Effector memory CD8-positive, alpha-beta T cell (primary cell): ENCODE measurements around the gene PSMD8.
"Not testable (repeated sequence)": the region's sequence is repeated elsewhere in the genome, so short reads cannot be mapped to it uniquely, and the experiment has no call there.

ENCODE experiments used
- ATAC-seq: fragments of 150-1000 bp; cut with Tn5 transposase; replicated peaks from 2 replicates; pipeline ENCODE4 v1.10.0; 2021; ENCODE audit warnings: mild to moderate bottlenecking, moderate library complexity
- DNase-seq, 3 experiments: peaks; one replicate each; pipeline ENCODE4 v3.0.0; 2021
- H3K27ac Mint-ChIP-seq, 2 donors: one replicate each; pipeline ENCODE4 v1.8.0; 2022; ENCODE audit warnings: mild to moderate bottlenecking in 2 of 2, mixed read lengths in 2 of 2, moderate library complexity in 2 of 2
- H3K27me3 Mint-ChIP-seq, 2 donors: one replicate each; pipeline ENCODE4 v1.8.0; 2022; ENCODE audit warnings: mixed read lengths in 2 of 2
- H3K36me3 Mint-ChIP-seq: one replicate; pipeline ENCODE4 v1.8.0; 2022; ENCODE audit warnings: mild to moderate bottlenecking, moderate library complexity, mixed read lengths; ENCODE audit not compliant: insufficient read depth
- H3K4me1 Mint-ChIP-seq, 2 donors: one replicate each; pipeline ENCODE4 v1.8.0; 2022; ENCODE audit warnings: low read depth in 2 of 2, mixed read lengths in 2 of 2
- H3K4me3 Mint-ChIP-seq, 2 donors: one replicate each; pipeline ENCODE4 v1.8.0; 2022; ENCODE audit warnings: mild to moderate bottlenecking in 2 of 2, mixed read lengths in 2 of 2, moderate library complexity in 2 of 2
- H3K9me3 Mint-ChIP-seq, 2 donors: one replicate each; pipeline ENCODE4 v1.8.0; 2022; ENCODE audit warnings: mixed read lengths in 2 of 2

The PSMD8 gene

GRCh38 chr19:38412491-38412890 lies 38.1 kb downstream of the PSMD8 start:
- H3K4me1 Mint-ChIP-seq: peaks cover 6 to 9% of the 10 kb centered on the region in 2 donors
- peaks cover 14% of the 10 kb centered on the region for H3K36me3 Mint-ChIP-seq
- no peaks in the 10 kb centered on the region for H3K9me3 Mint-ChIP-seq
- no peak overlapping the region for H3K27ac Mint-ChIP-seq
- H3K27me3 Mint-ChIP-seq: no peaks in the 10 kb centered on the region
- ATAC-seq (no peak), DNase-seq (no peak)
- H3K4me3 Mint-ChIP-seq: no peak overlapping the region

- Mint-ChIP-seq H3K4me3 (no peak overlapping the region), H3K27ac (no peak overlapping the region), H3K4me1 (peaks cover 11 to 14% of the 10 kb centered on the region in 2 donors), H3K9me3 (no peaks in the 10 kb centered on the region), H3K36me3 (peaks cover 10% of the 10 kb centered on the region), H3K27me3 (no peaks in the 10 kb centered on the region)
- DNase-seq (no peak), ATAC-seq (no peak)
Measured at GRCh38 chr19:38412961-38413360, 38.6 kb downstream of the PSMD8 start.

- H3K4me1 Mint-ChIP-seq: peaks cover 13 to 16% of the 10 kb centered on the region in 2 donors
- H3K36me3 Mint-ChIP-seq: peaks cover 8% of the 10 kb centered on the region
- H3K4me3 Mint-ChIP-seq: no peak overlapping the region
- DNase-seq (no peak), ATAC-seq (no peak)
- H3K27ac Mint-ChIP-seq: no peak overlapping the region
- H3K27me3 Mint-ChIP-seq: no peaks in the 10 kb centered on the region
- no peaks in the 10 kb centered on the region for H3K9me3 Mint-ChIP-seq
Measured at GRCh38 chr19:38413416-38413815, 39.0 kb downstream of the PSMD8 start.

GRCh38 chr19:38417146-38417543 lies 42.8 kb downstream of the PSMD8 start:
- Mint-ChIP-seq H3K4me1 (peaks cover 13 to 16% of the 10 kb centered on the region in 2 donors), H3K27me3 (peaks cover 6 to 11% of the 10 kb centered on the region in 2 donors), H3K4me3 (peak overlapping the region; percentile 83 to 86), H3K9me3 (no peaks in the 10 kb centered on the region), H3K36me3 (no peaks in the 10 kb centered on the region), H3K27ac (peak overlapping the region; percentile 89 to 91)
- ATAC-seq: no peak
- no peak for DNase-seq

- peaks cover 6 to 11% of the 10 kb centered on the region in 2 donors for H3K27me3 Mint-ChIP-seq
- H3K4me3 Mint-ChIP-seq: peak overlapping the region; percentile 83 to 86
- DNase-seq (peak in 2 of 3 experiments; percentile 19 to 20), ATAC-seq (peak; percentile 89)
- no peaks in the 10 kb centered on the region for H3K9me3 Mint-ChIP-seq
- no peaks in the 10 kb centered on the region for H3K36me3 Mint-ChIP-seq
- peaks cover 13 to 16% of the 10 kb centered on the region in 2 donors for H3K4me1 Mint-ChIP-seq
- H3K27ac Mint-ChIP-seq: peak overlapping the region; percentile 89 to 91
Measured at GRCh38 chr19:38417544-38418506, 43.5 kb downstream of the PSMD8 start.

- no peak for DNase-seq
- Mint-ChIP-seq H3K4me1 (peaks cover 13 to 16% of the 10 kb centered on the region in 2 donors), H3K36me3 (no peaks in the 10 kb centered on the region), H3K9me3 (no peaks in the 10 kb centered on the region), H3K27me3 (peaks cover 6 to 11% of the 10 kb centered on the region in 2 donors), H3K27ac (peak overlapping the region in 1 of 2 donors; percentile 7), H3K4me3 (no peak overlapping the region)
- no peak for ATAC-seq
Measured at GRCh38 chr19:38420935-38421334, 46.6 kb downstream of the PSMD8 start.

- no peak for ATAC-seq
- H3K36me3 Mint-ChIP-seq: no peaks in the 10 kb centered on the region
- peaks cover 17% of the 10 kb centered on the region in 2 donors for H3K4me1 Mint-ChIP-seq
- H3K4me3 Mint-ChIP-seq: no peak overlapping the region
- no peaks in the 10 kb centered on the region for H3K9me3 Mint-ChIP-seq
- H3K27me3 Mint-ChIP-seq: peaks cover 6 to 11% of the 10 kb centered on the region in 2 donors
- H3K27ac Mint-ChIP-seq: no peak overlapping the region
- no peak for DNase-seq
Measured at GRCh38 chr19:38421856-38422255, 47.5 kb downstream of the PSMD8 start.

- Mint-ChIP-seq H3K9me3 (no peaks in the 10 kb centered on the region), H3K4me3 (no peak overlapping the region), H3K36me3 (no peaks in the 10 kb centered on the region), H3K27me3 (peaks cover 7 to 11% of the 10 kb centered on the region in 2 donors), H3K4me1 (peaks cover 11% of the 10 kb centered on the region in 2 donors), H3K27ac (no peak overlapping the region)
- ATAC-seq (no peak), DNase-seq (no peak)
Measured at GRCh38 chr19:38422438-38422837, 48.1 kb downstream of the PSMD8 start.

GRCh38 chr19:38424272-38424671 lies 49.9 kb downstream of the PSMD8 start:
- H3K27ac Mint-ChIP-seq: no peak overlapping the region
- peaks cover 13 to 18% of the 10 kb centered on the region in 2 donors for H3K27me3 Mint-ChIP-seq
- no peak overlapping the region for H3K4me3 Mint-ChIP-seq
- H3K36me3 Mint-ChIP-seq: peaks cover 3% of the 10 kb centered on the region
- no peak for DNase-seq
- no peak for ATAC-seq
- H3K9me3 Mint-ChIP-seq: no peaks in the 10 kb centered on the region
- H3K4me1 Mint-ChIP-seq: peaks cover 4% of the 10 kb centered on the region in 2 donors

- H3K36me3 Mint-ChIP-seq: peaks cover 3% of the 10 kb centered on the region
- ATAC-seq: no peak
- H3K27me3 Mint-ChIP-seq: peaks cover 7 to 17% of the 10 kb centered on the region in 2 donors
- peaks cover 4 to 8% of the 10 kb centered on the region in 2 donors for H3K4me1 Mint-ChIP-seq
- peak overlapping the region in 1 of 2 donors; percentile 63 for H3K27ac Mint-ChIP-seq
- H3K4me3 Mint-ChIP-seq: peak overlapping the region in 1 of 2 donors; percentile 50
- H3K9me3 Mint-ChIP-seq: no peaks in the 10 kb centered on the region
- no peak for DNase-seq
Measured at GRCh38 chr19:38425222-38425809, 50.9 kb downstream of the PSMD8 start.

- Mint-ChIP-seq H3K27me3 (peaks cover 11 to 13% of the 10 kb centered on the region in 2 donors), H3K36me3 (peaks cover 3% of the 10 kb centered on the region), H3K9me3 (no peaks in the 10 kb centered on the region), H3K4me3 (peak within 1 kb of the TSS; percentile 25 to 50), H3K4me1 (peaks cover 4 to 8% of the 10 kb centered on the region in 2 donors), H3K27ac (peak within 1 kb of the TSS; percentile 9 to 63)
- ATAC-seq: peak; percentile 72
- peak in 2 of 3 experiments; percentile 15 to 18 for DNase-seq
Measured at GRCh38 chr19:38425810-38426466, 51.6 kb downstream of the PSMD8 start, which contains the start of gene RASGRP4. TSS of gene RASGRP4 (minus strand) at chr19:38426219. CDS start at chr19:38426091, 128 bp downstream.

GRCh38 chr19:38427035-38427677 lies 52.8 kb downstream of the PSMD8 start:
- H3K36me3 Mint-ChIP-seq, H3K9me3 Mint-ChIP-seq, DNase-seq, H3K4me1 Mint-ChIP-seq, H3K27ac Mint-ChIP-seq: not testable (repeated sequence)
- ATAC-seq: peak; percentile 54
- H3K4me3 Mint-ChIP-seq: peak overlapping the region in 1 of 2 donors; percentile 48
- peaks cover 11 to 13% of the 10 kb centered on the region in 2 donors for H3K27me3 Mint-ChIP-seq
